Measurements from ENCODE around the gene APEH.

The APEH gene

DNA sequence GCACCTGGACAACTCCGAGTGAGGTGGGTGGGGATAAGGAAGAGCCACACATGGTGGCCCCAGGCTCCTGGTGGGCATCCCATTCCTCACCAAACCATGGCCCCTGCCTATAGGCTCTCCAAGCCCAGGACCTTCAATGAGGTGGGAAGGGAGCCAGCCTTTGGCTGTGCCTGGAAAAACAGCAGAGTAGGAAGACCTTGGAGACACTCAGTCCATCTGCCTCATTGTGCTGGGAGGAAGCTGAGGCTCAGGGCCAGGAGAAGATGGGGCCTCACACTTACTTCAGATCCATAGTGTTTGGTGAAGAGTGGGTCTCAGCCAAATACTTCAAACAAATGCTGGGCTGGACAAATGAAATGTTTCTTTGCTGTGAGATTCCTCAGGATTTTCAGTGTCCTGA, 47.4 kb upstream of the APEH start:
- no peaks in the 10 kb centered on the region for H3K79me2 ChIP-seq (ENCODE audit: insufficient read depth, low read length)
- no peaks in the 10 kb centered on the region for H3K27me3 ChIP-seq (ENCODE audit: low read length)
- H3K9me2 ChIP-seq (replicated peaks; ENCODE audit: insufficient read depth, low read length), result no peaks in the 10 kb centered on the region
- H3K9me3 ChIP-seq (ENCODE audit: insufficient read depth, low read length), result peaks cover 3% of the 10 kb centered on the region; the same call in 1 of the 2 replicates
- H3K4me2 ChIP-seq (ENCODE audit: low read depth, low read length, poor library complexity, severe bottlenecking), result no peak overlapping the region
- H2AFZ ChIP-seq (ENCODE audit: low read depth, low read length, severe bottlenecking), result no peak overlapping the region
- H3K9ac ChIP-seq (ENCODE audit: low read length), result no peak overlapping the region
- H3F3A ChIP-seq (ENCODE audit: insufficient read depth), result no peaks in the 10 kb centered on the region
- H3K36me3 ChIP-seq (ENCODE audit: low read length), result no peaks in the 10 kb centered on the region
- H3K27ac ChIP-seq (ENCODE audit: low read depth, low read length), result no peak overlapping the region
- no peak overlapping the region for H3K4me3 ChIP-seq (ENCODE audit: insufficient read depth, low read length, poor library complexity, severe bottlenecking)
- H4K20me1 ChIP-seq (ENCODE audit: low read depth, low read length), result no peaks in the 10 kb centered on the region
- TF ChIP-seq, protein P1, sequence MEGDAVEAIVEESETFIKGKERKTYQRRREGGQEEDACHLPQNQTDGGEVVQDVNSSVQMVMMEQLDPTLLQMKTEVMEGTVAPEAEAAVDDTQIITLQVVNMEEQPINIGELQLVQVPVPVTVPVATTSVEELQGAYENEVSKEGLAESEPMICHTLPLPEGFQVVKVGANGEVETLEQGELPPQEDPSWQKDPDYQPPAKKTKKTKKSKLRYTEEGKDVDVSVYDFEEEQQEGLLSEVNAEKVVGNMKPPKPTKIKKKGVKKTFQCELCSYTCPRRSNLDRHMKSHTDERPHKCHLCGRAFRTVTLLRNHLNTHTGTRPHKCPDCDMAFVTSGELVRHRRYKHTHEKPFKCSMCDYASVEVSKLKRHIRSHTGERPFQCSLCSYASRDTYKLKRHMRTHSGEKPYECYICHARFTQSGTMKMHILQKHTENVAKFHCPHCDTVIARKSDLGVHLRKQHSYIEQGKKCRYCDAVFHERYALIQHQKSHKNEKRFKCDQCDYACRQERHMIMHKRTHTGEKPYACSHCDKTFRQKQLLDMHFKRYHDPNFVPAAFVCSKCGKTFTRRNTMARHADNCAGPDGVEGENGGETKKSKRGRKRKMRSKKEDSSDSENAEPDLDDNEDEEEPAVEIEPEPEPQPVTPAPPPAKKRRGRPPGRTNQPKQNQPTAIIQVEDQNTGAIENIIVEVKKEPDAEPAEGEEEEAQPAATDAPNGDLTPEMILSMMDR (IDR thresholded peaks at IDR 0.05; ENCODE audit: insufficient read depth, low read length, poor library complexity, severe bottlenecking), result no peak
- TF ChIP-seq EZH2phosphoT487 (conservative IDR thresholded peaks at IDR 0.05; ENCODE audit: low read length), result no peak

DNA sequence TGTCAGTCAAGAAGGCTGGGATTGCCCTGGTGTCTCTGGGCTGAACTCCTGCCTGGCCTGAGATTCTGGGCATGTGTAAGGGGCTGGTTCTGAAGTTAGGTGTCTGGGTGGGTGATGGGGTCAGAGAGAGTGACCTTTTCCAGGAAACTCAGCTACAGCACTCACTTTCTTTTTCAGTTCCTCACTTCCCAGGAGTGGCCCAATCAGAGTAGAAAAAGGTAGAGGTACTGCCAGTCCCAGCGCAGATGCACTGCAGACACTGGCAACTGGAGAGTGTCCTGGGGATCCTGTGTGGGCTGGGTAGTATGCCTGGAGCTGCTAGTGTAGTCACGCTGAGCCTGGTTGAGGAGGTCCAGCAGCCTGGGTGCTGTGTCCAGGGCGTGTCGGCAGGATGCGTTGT, 46.5 kb upstream of the APEH start:
- TF ChIP-seq, protein P1 (IDR thresholded peaks at IDR 0.05; ENCODE audit: insufficient read depth, low read length, poor library complexity, severe bottlenecking), result no peak
- TF ChIP-seq EZH2phosphoT487 (conservative IDR thresholded peaks at IDR 0.05; ENCODE audit: low read length), result no peak
- Histone ChIP-seq H2AFZ (ENCODE audit: low read depth, low read length, severe bottlenecking) (no peak overlapping the region), H3K9me2 (replicated peaks; ENCODE audit: insufficient read depth, low read length) (no peaks in the 10 kb centered on the region), H3K4me3 (ENCODE audit: insufficient read depth, low read length, poor library complexity, severe bottlenecking) (no peak overlapping the region), H3K4me2 (ENCODE audit: low read depth, low read length, poor library complexity, severe bottlenecking) (no peak overlapping the region), H3K79me2 (ENCODE audit: insufficient read depth, low read length) (no peaks in the 10 kb centered on the region), H3K27me3 (ENCODE audit: low read length) (no peaks in the 10 kb centered on the region), H3K9me3 (ENCODE audit: insufficient read depth, low read length) (peaks cover 5% of the 10 kb centered on the region; the same call in 1 of the 2 replicates), H4K20me1 (ENCODE audit: low read depth, low read length) (no peaks in the 10 kb centered on the region), H3F3A (ENCODE audit: insufficient read depth) (no peaks in the 10 kb centered on the region), H3K27ac (ENCODE audit: low read depth, low read length) (no peak overlapping the region), H3K9ac (ENCODE audit: low read length) (no peak overlapping the region), H3K36me3 (ENCODE audit: low read length) (no peaks in the 10 kb centered on the region)

DNA sequence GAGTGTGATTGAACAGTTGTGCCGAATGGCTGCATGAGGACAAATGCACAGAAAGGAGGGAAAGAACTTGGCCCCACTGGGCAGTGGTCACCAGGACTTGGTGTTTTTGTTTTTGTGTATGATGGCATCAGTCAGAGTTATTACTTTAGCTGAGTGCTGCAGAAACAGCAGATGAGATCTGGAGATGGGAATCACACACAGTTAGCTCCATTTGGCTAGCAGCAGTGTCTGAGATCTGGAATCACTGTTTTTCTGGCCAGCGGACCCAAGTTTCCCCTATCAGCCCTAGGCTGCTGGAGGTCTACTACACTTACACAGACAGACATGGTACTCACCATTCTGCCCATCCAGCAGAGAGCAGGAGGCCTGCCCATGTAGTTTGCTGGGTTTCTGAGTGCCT, 45.9 kb upstream of the APEH start:
- H3K9ac ChIP-seq (ENCODE audit: low read length), result no peak overlapping the region
- no peak overlapping the region for H2AFZ ChIP-seq (ENCODE audit: low read depth, low read length, severe bottlenecking)
- no peaks in the 10 kb centered on the region for H4K20me1 ChIP-seq (ENCODE audit: low read depth, low read length)
- H3K9me3 ChIP-seq (ENCODE audit: insufficient read depth, low read length), result peaks cover 5% of the 10 kb centered on the region; the same call in 1 of the 2 replicates
- H3K27ac ChIP-seq (ENCODE audit: low read depth, low read length), result no peak overlapping the region
- H3K27me3 ChIP-seq (ENCODE audit: low read length), result no peaks in the 10 kb centered on the region
- no peak overlapping the region for H3K4me3 ChIP-seq (ENCODE audit: insufficient read depth, low read length, poor library complexity, severe bottlenecking)
- no peak overlapping the region for H3K4me2 ChIP-seq (ENCODE audit: low read depth, low read length, poor library complexity, severe bottlenecking)
- H3F3A ChIP-seq (ENCODE audit: insufficient read depth), result no peaks in the 10 kb centered on the region
- no peaks in the 10 kb centered on the region for H3K36me3 ChIP-seq (ENCODE audit: low read length)
- no peaks in the 10 kb centered on the region for H3K79me2 ChIP-seq (ENCODE audit: insufficient read depth, low read length)
- no peaks in the 10 kb centered on the region for H3K9me2 ChIP-seq (replicated peaks; ENCODE audit: insufficient read depth, low read length)
- TF ChIP-seq EZH2phosphoT487 (conservative IDR thresholded peaks at IDR 0.05; ENCODE audit: low read length), result no peak
- TF ChIP-seq, protein P1 (IDR thresholded peaks at IDR 0.05; ENCODE audit: insufficient read depth, low read length, poor library complexity, severe bottlenecking), result no peak
